SK-N-SH treated with all-trans-retinoic acid at 6 μM for 48 hours (cell line): ENCODE data around the gene DEPDC5.

Experiments used
- ATAC-seq: fragments of 200-7000 bp; cut with Tn5 transposase; 3 replicates; pipeline ENCODE4 v1.9.1; 2020; ENCODE audit warnings: mild to moderate bottlenecking, moderate library complexity
- ARNTL ChIP-seq: fragments of 450-650 bp; formaldehyde crosslinking; IDR thresholded peaks from 2 replicates; pipeline ENCODE4 v1.5.0; 2020; ENCODE audit warnings: low read depth, mild to moderate bottlenecking, moderate library complexity, borderline replicate concordance
- BACH2 ChIP-seq: fragments of 250-450 bp; sonication (Bioruptor Pico); IDR thresholded peaks from 2 replicates; pipeline ENCODE4 v1.9.0; 2021; ENCODE audit warnings: mild to moderate bottlenecking, borderline replicate concordance
- CSDC2 ChIP-seq: fragments of 250-450 bp; sonication (Bioruptor Pico); IDR thresholded peaks from 2 replicates; pipeline ENCODE4 v1.5.0; 2020; ENCODE audit warnings: mild to moderate bottlenecking, moderate library complexity
- ESRRG ChIP-seq: fragments of 250-450 bp; sonication (Bioruptor Pico); IDR thresholded peaks from 2 replicates; pipeline ENCODE4 v1.6.1; 2021; ENCODE audit warnings: mild to moderate bottlenecking
- GLIS3 ChIP-seq: fragments of 250-450 bp; sonication (Bioruptor Pico); IDR thresholded peaks from 2 replicates; pipeline ENCODE4 v1.5.0; 2020; ENCODE audit warnings: mild to moderate bottlenecking, moderate library complexity
- ISL1 ChIP-seq: fragments of 250-450 bp; sonication (Bioruptor Pico); IDR thresholded peaks from 2 replicates; pipeline ENCODE4 v2.1.2; 2022; ENCODE audit warnings: mild to moderate bottlenecking, moderate library complexity
- PPARA ChIP-seq: fragments of 250-450 bp; sonication (Bioruptor Pico); IDR thresholded peaks from 2 replicates; pipeline ENCODE4 v1.5.0; 2020; ENCODE audit warnings: mild to moderate bottlenecking, borderline replicate concordance
- RARB ChIP-seq: fragments of 250-450 bp; sonication (Bioruptor Pico); IDR thresholded peaks from 2 replicates; pipeline ENCODE4 v1.8.0; 2021; ENCODE audit warnings: mild to moderate bottlenecking, moderate library complexity
- TOX ChIP-seq: fragments of 250-450 bp; sonication (Bioruptor Pico); IDR thresholded peaks from 2 replicates; pipeline ENCODE4 v1.8.0; 2021; ENCODE audit warnings: mild to moderate bottlenecking, moderate library complexity, borderline replicate concordance
- ZC3H10 ChIP-seq: fragments of 250-450 bp; sonication (Bioruptor Pico); IDR thresholded peaks from 2 replicates; pipeline ENCODE4 v1.5.1; 2021; ENCODE audit warnings: mild to moderate bottlenecking, moderate library complexity
- ZFP3 ChIP-seq: fragments of 250-450 bp; sonication (Bioruptor Pico); IDR thresholded peaks from 2 replicates; pipeline ENCODE4 v1.5.0; 2020; ENCODE audit warnings: mild to moderate bottlenecking, moderate library complexity
- ZFP30 ChIP-seq: fragments of 450-650 bp; formaldehyde crosslinking; IDR thresholded peaks from 2 replicates; pipeline ENCODE4 v1.5.0; 2022; ENCODE audit warnings: mild to moderate bottlenecking, moderate library complexity
- ZNF565 ChIP-seq: fragments of 450-650 bp; formaldehyde crosslinking; conservative IDR thresholded peaks from 2 replicates; pipeline ENCODE4 v1.5.0; 2020; ENCODE audit warnings: low read depth, mild to moderate bottlenecking, moderate library complexity
- ZNF8 ChIP-seq: fragments of 450-650 bp; formaldehyde crosslinking; IDR thresholded peaks from 2 replicates; pipeline ENCODE4 v1.5.0; 2020; ENCODE audit warnings: mild to moderate bottlenecking, moderate library complexity
- TF ChIP-seq, protein P1 (sequence below): fragments of 250-450 bp; sonication (Bioruptor Pico); IDR thresholded peaks from 2 replicates; pipeline ENCODE4 v1.5.1; 2020; ENCODE audit warnings: low read depth, mild to moderate bottlenecking, moderate library complexity
- TF ChIP-seq, protein P2 (sequence below): fragments of 250-450 bp; sonication (Bioruptor Pico); IDR thresholded peaks from 2 replicates; pipeline ENCODE4 v1.5.0; 2020; ENCODE audit warnings: mild to moderate bottlenecking, moderate library complexity
- TF ChIP-seq, protein P3 (sequence below): fragments of 250-450 bp; sonication (Bioruptor Pico); IDR thresholded peaks from 2 replicates; pipeline ENCODE4 v1.8.0; 2020; ENCODE audit warnings: mild to moderate bottlenecking, moderate library complexity, borderline replicate concordance

Gene DEPDC5

DNA sequence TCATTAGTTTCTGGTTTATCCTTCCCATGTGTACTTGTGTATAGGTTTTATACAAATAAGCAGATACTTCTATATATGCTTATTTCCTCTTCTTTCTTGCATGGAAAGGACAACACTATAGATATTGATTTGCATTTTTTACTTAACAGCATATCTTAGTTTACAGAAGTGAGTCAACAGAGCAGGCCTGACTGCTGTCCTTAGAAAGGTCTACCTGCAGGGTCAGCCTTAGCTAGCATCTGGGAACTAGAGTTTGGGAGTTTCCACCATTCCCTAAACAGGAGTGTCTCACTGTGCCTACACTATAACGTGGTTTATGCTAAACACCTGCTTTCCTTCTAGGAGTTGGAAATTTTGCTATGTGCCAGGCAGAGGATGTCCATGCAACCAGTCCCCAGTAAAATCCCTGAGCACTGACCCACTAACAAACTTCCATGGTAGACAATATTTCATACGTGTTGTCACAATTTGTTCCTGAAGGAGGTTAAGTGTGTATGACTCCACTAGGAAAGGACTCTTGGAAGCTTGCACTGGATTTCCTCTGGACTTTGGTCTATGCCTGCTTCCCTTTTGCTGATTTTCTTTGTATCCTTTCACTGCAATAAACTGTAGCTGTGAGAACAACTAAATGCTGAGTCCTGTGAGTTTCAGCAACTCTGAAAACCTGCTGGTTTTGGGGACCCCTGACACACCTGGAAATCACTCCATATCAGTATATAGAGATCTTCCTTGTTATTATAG lies 21.6 kb upstream of the DEPDC5 start:
- TF ChIP-seq, protein P1, sequence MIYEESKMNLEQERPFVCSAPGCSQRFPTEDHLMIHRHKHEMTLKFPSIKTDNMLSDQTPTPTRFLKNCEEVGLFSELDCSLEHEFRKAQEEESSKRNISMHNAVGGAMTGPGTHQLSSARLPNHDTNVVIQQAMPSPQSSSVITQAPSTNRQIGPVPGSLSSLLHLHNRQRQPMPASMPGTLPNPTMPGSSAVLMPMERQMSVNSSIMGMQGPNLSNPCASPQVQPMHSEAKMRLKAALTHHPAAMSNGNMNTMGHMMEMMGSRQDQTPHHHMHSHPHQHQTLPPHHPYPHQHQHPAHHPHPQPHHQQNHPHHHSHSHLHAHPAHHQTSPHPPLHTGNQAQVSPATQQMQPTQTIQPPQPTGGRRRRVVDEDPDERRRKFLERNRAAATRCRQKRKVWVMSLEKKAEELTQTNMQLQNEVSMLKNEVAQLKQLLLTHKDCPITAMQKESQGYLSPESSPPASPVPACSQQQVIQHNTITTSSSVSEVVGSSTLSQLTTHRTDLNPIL (CRISPR knock-in tag), result no peak
- TF ChIP-seq ZC3H10 (CRISPR knock-in tag) (no peak), ZFP3 (CRISPR knock-in tag) (no peak), RARB (no peak), ZFP30 (CRISPR knock-in tag) (no peak), ZNF565 (CRISPR knock-in tag) (no peak), ESRRG (CRISPR knock-in tag) (no peak)
- TF ChIP-seq, protein P2, sequence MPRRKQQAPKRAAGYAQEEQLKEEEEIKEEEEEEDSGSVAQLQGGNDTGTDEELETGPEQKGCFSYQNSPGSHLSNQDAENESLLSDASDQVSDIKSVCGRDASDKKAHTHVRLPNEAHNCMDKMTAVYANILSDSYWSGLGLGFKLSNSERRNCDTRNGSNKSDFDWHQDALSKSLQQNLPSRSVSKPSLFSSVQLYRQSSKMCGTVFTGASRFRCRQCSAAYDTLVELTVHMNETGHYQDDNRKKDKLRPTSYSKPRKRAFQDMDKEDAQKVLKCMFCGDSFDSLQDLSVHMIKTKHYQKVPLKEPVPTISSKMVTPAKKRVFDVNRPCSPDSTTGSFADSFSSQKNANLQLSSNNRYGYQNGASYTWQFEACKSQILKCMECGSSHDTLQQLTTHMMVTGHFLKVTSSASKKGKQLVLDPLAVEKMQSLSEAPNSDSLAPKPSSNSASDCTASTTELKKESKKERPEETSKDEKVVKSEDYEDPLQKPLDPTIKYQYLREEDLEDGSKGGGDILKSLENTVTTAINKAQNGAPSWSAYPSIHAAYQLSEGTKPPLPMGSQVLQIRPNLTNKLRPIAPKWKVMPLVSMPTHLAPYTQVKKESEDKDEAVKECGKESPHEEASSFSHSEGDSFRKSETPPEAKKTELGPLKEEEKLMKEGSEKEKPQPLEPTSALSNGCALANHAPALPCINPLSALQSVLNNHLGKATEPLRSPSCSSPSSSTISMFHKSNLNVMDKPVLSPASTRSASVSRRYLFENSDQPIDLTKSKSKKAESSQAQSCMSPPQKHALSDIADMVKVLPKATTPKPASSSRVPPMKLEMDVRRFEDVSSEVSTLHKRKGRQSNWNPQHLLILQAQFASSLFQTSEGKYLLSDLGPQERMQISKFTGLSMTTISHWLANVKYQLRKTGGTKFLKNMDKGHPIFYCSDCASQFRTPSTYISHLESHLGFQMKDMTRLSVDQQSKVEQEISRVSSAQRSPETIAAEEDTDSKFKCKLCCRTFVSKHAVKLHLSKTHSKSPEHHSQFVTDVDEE (CRISPR knock-in tag), result no peak
- no peak for ATAC-seq

DNA sequence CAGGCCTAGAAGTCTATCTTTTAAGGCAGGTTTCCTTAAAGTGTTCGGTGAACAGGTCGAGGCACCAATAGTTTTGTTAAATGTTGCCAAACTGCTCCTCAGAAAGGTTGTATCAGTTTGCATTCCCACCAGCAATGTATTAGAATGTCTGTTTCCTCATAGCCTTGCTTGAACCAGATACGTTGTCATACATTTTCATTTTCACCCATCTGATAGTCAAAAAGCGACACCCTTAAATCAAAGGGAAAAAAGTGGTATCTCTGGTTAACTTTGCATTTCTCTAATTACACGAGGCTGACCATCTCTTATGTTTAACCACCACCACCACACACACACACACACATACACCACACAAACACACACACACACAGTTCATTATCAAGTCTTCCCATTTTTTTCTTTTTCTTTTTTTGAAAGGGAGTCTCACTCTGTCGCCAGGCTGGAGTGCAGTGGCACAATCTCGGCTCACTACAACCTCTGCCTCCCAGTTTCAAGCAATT lies 20.2 kb upstream of the DEPDC5 start:
- TF ChIP-seq, protein P3, sequence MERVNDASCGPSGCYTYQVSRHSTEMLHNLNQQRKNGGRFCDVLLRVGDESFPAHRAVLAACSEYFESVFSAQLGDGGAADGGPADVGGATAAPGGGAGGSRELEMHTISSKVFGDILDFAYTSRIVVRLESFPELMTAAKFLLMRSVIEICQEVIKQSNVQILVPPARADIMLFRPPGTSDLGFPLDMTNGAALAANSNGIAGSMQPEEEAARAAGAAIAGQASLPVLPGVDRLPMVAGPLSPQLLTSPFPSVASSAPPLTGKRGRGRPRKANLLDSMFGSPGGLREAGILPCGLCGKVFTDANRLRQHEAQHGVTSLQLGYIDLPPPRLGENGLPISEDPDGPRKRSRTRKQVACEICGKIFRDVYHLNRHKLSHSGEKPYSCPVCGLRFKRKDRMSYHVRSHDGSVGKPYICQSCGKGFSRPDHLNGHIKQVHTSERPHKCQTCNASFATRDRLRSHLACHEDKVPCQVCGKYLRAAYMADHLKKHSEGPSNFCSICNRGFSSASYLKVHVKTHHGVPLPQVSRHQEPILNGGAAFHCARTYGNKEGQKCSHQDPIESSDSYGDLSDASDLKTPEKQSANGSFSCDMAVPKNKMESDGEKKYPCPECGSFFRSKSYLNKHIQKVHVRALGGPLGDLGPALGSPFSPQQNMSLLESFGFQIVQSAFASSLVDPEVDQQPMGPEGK (CRISPR knock-in tag), result no peak
- TF ChIP-seq ISL1 (CRISPR knock-in tag) (no peak), ESRRG (CRISPR knock-in tag) (no peak), ZFP3 (CRISPR knock-in tag) (no peak), ZC3H10 (CRISPR knock-in tag) (no peak), TOX (CRISPR knock-in tag) (no peak)
- TF ChIP-seq, protein P2 (CRISPR knock-in tag), result no peak
- ATAC-seq, result no peak

DNA sequence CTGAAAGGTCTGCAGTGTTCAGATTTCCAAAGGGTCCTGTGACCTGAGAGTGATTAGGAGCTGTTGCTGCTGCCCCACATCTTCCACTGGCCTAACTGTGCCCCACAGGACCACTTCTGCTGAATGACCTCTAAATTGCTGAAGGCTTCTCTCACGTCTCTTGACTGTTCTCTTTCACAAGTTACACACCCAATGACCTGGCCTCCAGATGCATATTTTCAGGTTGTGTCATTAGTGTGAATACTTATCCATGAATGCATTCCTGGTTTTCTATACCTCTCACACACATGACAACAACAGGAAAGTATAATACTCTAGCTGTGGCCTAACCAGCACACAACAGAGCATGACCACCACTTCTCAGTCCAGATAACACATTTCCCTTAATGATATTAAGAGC lies 19.3 kb upstream of the DEPDC5 start:
- ATAC-seq, result peak; percentile 51
- no peak for TF ChIP-seq ZFP3 (CRISPR knock-in tag)
- no peak for TF ChIP-seq GLIS3 (CRISPR knock-in tag)
- no peak for TF ChIP-seq ARNTL (CRISPR knock-in tag)
- TF ChIP-seq BACH2, result no peak
- no peak for TF ChIP-seq ZNF565 (CRISPR knock-in tag)
- TF ChIP-seq ZFP30 (CRISPR knock-in tag), result no peak
- TF ChIP-seq, protein P1 (CRISPR knock-in tag), result no peak
- no peak for TF ChIP-seq ZC3H10 (CRISPR knock-in tag)
- TF ChIP-seq ZNF8, result no peak
- TF ChIP-seq ESRRG (CRISPR knock-in tag), result no peak
- TF ChIP-seq CSDC2 (CRISPR knock-in tag), result no peak
- no peak for TF ChIP-seq PPARA (CRISPR knock-in tag)
